G401 (cell line): ENCODE results near the gene FAM186B. TPM values are rescaled to one million over a fixed set of nuclear protein-coding genes. Genes with fewer than 3 reads are reported as not detected.

Experiments
- DNase-seq: peaks from one replicate; pipeline ENCODE4 v3.0.0-alpha.2; 2015; ENCODE audit warnings: low spot score
- in situ Hi-C: cut with HindIII; loops from 2 replicates; pipeline ENCODE4 v1.10.0; 2016; ENCODE audit warnings: low sequenced_read_pairs, mixed read lengths
- total RNA-seq: library from RNA; depleted of rRNA; stranded (reverse); fragments of >200 nt; shearing (Covaris generic); gene quantifications from 2 replicates; pipeline ENCODE4 v1.2.3, GENCODE V29; 2014

Gene FAM186B
- total RNA-seq, 1 experiment from 2014 or later = not detected

DNA sequence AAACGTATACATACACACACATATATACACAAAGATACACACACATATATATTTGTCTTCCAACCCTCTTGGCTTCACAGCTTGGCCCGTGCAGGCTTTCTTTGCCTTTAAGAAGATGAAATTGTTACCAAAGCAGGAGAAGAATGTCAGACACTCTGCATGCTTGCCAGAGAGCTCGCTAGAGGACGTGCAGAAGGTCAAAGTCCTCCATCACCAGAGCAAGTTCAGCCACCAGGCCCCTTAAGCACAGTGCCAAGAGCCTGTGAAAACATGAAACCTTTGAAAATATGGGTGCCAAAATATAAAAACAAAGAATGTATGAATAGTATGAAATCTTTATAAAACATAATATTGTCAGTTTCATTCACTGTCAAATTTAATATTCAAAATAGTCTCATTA lies 22.6 kb downstream of the FAM186B start:
- no peak for DNase-seq
- in situ Hi-C loops = no loop called here

DNA sequence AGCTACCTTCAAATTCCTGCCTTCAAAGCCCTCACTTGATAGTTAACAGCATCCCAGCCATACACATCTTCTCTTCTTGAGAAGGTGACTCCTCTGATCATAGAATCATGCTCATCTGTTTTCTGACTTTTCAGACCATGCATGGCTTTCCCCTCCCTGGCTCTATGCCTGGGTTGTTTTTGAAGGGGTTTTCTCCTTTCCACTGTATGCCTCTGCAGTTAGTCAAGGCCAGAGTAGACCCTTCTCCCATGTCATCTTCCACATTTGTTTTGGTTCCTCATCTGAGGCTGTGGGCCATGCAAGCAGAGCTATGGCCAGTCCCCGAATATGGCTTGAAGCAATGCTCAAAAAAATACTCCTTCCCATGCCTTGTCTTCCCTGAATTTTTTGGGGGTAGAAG lies 23.2 kb downstream of the FAM186B start:
- DNase-seq = no peak
- in situ Hi-C loops = no loop called here

DNA sequence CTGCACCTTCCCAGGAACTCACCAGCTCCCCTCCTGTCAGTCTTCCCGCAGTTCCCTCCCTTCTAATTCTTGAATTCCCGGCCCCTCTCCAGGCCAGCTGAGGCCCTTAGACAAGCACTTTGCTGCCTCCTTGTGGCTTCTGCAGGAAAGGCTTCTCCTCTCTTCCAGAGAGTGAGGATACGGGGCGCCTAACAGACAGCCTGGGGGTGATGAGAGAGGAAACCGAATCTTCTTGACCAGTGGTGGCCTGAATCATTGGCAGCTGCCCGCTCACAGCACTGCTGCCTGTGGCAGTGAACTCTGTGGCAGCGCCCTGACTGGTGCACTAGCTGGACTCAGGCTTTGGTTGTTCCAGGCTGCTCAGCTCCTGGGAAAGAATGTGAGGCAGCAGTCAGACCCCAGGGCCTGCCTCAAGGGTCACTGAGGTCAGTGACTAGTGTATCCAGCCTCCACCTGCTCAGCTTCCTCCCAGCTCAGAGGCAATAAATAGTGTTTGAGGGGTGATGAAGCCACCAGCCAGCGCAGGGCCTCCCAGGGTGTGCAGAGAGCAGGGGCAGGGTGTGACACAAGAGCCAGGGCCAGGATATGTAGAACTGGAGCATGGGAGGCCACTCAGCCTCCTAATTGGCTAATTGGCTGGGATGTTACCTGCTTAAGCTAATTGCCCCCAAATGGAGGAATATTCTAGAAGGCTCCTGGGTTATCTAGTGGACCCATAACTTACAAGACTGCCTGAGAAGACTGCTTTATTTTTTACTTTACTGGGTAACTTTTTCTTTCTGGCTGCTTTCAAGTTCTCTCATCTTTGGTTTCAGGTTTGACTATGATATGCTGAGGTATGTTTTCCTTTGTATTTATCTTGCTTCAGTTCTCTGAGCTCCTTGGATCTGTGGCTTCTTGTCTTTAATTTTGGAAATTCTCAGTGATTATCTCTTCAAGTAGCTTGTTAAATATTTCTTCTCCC lies 24.6 kb downstream of the FAM186B start:
- in situ Hi-C loops = no loop called here

DNA sequence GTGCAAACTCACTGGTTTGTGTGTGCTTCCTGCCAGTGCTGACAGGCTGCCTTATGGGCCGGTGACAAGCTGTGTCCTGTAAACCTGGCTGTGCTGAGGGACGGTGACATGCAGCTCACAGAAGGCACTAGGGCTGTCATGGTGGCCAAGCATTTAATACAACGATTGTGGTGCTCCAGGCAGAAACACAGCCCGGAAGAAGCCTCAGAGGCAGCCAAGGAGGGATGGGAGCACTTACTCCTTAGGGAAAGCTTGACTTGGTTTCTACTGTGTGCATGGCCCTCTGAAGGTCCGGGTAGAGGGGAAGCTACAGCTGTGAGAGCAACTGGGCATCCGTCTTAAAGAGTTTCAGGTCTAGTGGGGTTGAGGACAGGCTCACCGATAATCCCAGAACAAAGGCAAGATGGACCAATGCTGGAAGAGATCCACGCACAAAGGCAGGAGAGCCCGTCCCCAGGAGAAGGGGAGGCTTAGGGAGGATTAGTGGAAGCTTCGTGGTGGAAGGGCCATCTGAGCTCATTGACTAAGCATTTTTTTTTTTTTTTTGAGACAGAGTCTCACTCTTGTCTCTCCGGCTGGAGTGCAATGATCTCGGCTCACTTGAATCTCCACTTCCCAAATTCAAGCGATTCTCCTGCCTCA lies 26.8 kb downstream of the FAM186B start:
- DNase-seq = no peak
- in situ Hi-C loops = no loop called here

More for the DNA sequence above, 24.6 kb downstream of the FAM186B start:
- DNase-seq = peak; percentile 85

DNA sequence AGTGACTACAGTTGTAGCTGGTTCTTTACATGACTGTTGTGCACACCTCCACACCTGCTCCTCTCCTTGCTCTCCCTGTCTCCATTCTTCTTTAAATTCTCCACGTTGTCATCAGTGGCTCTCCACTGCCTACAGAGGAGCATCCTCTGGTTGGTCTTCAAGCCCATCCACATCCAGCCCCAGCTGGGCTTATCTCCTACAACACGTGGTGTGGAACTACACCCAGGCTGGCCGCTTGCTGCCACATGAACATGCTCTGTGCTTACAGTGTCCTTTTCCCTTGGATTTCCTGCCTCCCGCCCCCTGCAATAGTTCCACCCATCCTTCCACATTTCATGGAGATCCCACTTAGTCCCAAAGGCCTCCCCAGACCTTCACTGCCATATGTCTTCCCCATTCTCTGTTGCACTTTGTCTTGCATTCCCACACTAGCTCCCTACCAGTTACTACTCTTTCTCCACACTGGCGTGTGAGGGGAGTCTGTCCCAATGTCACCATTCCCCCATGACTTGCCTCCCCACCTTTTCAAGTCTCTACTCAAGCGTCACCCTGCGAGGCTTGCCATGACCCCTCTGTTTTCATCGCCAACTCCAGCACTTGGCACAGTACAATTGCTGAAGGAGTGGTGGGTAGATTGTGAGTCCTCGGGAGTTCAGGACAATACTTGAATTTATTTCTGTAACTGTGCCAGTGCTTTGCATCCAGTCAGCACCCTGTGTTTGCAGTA lies 27.7 kb downstream of the FAM186B start:
- no peak for DNase-seq
- in situ Hi-C loops = no loop called here

DNA sequence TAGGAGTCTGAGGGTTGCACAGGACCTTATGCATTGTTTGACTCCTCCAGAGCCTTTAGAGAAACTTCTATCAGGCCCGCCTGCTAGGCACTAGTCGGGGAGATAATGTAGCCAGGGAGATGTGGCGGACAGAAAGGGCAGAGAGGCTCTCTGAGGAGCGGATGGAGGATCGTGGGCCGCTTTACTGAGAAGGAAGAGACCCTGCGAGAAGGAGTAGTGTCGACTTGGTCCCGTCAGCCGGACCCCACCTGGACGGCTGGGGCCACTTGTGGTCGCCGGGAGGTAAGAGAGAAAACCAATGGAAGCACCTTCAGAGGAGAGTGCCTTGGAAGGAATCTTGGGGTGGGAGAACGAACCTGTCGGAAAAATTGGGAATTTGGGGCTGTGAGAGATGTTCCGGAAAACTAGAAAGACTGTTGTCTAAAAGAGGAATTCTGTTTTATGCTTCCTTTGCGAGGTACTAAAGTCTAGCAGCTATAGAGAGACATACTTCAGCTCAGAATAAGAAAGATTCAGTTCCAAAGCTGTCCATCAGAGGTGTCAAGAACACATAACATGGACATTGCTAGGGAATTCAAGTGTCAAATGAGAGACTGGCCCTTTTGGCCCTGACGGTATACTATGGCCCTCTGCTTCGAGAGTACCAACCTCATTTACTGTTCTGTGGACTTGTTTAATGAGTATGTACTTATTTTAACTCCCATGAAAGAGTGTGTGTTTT lies 36.8 kb downstream of the FAM186B start:
- in situ Hi-C loops = no loop called here
- no peak for DNase-seq

DNA sequence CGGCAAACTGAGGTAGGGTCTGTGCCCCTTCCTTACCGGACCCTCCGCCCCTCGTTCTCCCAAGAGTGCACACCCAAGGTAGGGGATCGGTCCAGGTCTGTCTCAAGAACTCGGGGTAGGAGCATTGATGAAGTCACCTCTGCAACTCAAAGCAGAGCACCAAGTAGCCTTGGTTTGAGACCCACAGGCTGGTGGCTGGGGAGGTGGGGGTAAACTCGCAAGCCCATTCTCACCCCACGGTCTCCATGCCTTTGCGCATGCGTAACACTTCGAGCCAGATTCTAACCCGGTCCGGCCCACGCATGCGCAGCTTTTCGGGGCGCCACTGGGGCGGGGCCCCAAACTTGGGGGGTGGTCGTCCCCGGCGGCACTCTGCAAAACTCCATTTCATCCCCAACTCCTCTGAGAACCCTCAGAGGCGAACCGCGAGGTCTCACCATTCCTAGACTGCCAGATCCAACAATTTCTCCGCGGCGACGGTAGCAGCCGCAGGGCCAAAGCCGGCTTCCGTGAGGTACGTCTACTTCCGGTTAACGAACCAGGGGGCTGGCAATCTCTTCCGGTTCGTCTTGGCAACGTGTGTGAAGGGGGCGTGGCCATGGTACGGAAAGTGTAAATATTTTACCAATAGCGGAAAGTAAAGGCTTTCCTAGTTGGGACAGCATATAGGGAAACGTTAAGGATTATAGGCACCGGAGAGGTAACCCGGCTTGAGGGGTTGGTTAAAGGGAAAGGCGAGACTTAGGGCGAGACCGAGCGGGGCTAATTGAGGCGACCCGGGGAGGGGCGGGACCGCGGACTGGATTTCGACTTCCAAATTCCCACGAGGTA lies 37.6 kb downstream of the FAM186B start, which contains the start of gene MCRS1:
Gene MCRS1 (minus strand): TSS at position 532 of the 831 bp plus-strand sequence. CDS start 1,411 bp downstream, outside the sequence.
- in situ Hi-C loops = no loop called here
- DNase-seq = peak; percentile 92

DNA sequence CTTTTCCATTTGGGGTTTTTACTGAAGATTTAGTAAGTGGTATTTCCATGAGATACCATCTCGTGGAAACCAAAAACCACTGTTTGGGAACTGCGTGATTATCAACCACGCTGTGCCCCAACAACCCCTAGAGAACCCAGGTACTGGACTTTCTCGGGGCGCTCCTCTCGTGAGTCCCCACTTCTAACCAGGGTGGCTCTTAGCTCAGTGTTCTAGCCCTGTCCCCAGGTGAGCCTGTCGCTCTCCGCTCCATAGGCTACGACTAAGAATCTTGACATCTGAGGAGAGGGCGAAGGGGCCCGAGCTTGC lies 38.2 kb downstream of the FAM186B start:
- in situ Hi-C loops = no loop called here
- no peak for DNase-seq

DNA sequence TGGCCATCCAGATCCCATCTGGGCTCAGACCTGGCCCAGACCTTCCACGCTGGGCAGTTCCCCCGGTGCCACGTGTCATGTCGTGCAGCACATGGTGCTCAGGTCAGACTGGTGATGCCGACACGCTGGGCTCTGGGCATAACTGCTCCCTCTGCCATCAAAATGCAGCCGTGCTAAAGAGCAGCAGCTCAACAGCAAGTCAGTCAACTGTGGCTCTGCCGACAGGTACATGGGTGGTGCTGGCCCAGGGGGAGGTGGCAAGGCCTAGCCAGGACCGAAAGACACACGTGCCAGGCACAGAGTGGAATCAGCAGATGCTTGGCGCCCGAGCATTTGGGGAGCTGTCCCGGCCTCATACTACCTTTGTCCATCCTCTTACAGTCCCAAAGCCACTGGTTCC lies 39.1 kb downstream of the FAM186B start:
- in situ Hi-C loops = no loop called here
- no peak for DNase-seq

DNA sequence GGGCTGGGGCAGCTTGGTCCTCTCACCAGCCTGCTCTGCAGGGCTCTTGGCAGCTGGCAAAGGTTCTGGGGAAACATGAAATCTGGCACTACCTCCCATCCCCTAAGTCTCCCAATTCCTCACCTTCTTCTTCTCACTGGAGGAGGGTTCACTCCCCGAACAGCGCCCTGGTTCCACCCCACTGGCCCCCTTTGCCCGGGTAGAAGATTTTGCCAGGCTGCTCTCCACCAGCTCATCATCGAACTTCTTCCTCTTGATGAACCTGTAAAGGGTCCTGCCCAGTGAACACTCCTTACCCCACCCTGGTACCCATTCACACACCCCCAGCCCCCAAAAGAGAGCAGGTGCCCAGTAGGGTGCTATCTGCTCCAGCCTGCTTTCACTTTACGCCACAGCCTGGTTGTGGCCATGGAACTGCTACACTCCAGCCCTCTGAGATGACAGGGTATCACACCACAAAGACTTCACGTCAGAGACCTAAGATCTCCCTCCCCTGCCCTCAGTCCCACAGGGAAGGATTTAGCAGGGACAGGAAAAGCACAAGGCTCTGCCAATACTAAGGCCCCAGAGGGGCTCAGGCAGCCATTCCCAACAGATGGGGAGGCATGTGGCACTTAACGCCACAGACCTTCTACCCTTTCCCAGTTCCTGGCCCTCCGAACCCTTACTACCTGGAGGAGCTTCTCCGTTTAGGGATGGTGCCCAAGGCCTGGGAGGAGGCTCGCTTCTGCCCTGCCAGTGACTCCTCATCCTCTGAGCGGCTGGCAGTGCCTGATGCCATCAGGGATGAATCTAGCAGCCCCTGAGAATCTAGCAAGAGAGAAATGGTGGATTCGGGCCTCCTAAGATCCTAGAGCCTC lies 39.8 kb downstream of the FAM186B start:
- in situ Hi-C loops = no loop called here
- DNase-seq = no peak

DNA sequence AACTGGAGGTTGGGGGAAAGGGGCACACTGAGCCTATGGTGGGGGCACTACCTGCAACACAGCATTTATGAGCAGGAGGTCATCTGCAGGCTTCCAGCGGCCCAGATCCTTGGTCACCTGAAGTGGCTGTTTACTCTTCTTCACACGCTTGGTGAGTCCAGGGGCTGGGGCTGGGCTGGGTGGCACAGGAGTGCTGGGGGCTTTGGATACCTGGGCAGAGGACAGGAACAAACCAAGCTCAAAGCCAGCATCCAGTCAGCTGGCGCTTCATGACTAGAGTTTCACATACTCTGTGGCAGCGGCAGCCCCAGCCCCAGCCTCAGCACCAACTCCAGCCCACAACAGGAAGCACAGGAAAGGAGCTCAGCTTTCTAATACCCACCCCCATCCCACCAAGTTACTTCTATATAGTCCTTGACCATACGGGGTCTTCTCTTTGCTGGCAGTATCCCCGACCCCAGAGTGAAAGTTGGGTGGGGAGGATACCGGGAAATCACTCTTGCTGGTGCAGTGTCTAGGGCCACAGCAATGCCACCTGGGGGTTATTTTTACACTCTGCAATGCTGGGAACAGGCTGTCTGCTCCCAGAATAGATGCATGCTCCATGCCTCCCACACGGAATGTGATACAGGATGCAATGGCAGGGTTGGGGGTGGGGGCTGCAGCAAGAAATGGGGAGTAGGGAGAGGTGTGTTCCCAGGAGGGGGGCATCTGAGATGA lies 40.6 kb downstream of the FAM186B start:
- DNase-seq = no peak
- in situ Hi-C loops = no loop called here

DNA sequence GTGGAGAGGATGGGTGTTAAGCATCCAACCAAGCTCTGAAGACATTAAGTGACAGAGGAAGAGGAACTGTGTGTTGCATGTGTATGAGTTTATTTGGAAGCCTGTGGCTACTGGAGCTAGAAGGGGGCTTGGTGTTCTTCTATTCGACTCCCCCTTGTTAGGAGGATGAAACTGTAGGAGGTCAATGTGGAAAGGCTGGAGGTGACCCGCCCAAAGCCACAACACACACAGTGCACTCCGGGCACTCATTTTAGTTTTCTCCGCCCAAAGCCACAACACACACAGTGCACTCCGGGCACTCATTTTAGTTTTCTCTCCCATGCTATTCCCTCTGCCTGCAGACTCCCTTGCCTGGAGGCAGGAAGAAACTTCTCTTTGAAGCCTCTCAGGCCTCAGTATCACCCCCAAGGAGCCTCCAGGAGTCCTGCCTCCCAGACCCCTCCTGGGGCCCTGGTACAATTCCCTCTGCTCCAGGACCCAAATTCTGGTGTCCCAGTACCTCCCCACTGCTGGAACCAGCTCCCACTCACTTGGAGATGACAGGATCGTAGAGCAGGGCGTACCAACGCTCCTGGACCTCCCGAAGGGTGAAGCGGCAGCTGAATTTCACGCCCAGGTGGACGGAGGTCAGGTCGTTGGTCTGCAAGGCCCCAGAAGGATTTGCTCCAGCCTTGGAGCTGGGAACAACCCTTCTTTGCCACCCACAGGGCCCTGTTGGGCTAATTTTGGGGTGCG lies 41.3 kb downstream of the FAM186B start:
- in situ Hi-C loops = no loop called here
- no peak for DNase-seq

DNA sequence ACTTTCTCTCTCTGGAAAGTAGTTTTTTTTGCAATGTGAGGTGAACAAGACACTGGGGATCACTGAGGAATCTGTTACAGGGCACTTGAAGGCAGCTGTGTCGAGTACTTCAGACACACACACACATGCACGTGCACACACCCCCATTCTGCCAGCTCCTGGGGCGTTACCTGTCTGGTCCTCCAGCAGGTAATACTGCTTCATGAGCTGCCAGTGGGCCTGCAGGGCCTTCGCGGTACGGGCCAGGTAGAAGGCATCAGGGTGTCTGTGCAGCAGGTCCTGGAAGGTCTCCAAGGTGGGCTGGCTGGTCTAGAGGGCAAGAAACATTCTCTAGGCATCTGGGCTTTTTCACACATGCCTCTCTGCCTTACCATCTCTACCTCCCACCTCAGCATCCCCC lies 42.6 kb downstream of the FAM186B start:
- DNase-seq = no peak
- in situ Hi-C loops = no loop called here

DNA sequence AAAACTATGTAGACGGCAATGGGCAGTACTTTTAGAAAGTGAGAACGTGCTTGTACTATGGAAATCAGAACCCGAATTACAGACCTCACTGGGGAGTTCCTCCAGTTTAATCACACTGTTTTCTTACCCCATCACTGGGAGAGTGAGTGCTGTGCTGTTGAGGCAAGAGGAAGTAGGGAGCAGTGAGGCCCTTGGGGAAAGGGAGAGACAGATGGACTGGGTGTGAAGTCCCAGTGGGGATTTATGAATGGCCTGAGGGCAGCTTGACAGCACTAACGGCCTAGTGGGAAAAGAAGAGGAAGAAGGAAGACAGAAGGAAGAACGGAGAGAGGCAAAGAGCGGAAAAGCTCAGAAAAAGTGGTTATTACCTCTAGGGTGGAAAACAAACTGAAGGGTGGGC lies 43.2 kb downstream of the FAM186B start:
- in situ Hi-C loops = no loop called here
- DNase-seq = no peak

DNA sequence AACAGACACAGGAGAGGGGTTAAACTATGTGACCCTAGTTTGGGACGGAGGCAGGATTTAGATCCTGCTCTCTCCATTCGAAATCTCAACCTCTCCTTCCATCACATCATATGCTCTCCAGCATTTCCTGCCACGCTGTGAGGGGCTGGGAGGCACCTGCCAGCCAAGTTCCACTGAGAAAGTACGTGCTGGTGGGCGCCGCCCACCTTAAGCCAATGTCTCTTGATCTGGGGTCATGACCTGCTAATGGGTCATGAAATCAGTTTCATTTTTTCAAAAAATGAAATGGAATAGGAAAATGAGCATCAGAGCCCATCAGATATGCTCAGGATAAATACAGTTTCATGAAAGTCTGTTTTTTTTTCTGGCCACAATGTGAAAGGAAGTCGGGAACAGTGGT lies 44.7 kb downstream of the FAM186B start:
- in situ Hi-C loops = no loop called here
- no peak for DNase-seq

DNA sequence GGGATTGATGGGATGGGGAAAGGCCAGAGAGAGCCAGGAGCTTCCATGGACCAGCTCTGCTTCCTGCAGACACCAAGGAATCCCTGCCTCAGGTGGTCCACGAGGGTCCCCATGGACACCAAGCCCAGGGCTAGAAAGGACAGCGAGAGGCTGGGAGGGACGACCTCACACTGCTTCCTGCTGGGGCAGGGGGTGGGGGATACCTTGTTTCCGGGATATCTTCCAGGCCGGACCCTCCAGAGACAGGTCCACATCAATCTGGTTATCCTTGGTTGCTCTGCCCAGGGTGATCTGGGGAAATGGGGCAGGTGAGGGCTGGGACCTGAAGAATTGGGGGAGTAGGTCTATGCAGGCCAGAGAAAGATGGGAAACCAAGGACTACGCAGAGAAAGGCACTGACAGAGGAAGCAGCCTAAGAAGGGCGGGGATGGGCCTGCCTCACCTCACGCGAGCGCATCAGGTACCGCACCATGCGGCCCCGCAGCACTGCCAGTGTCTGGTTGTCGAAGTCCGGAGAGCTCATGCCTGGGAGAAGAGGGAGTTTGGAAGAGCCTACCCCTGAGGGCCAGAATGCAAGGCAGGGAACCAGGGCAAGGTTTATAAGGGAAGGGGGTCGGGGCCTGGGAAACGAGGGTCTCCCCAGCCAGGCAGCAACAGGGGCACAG lies 46.3 kb downstream of the FAM186B start:
- in situ Hi-C loops = no loop called here
- no peak for DNase-seq
